K562 (cell line): ENCODE results near the gene CXCR5. TPM values are rescaled to one million over a fixed set of nuclear protein-coding genes. Genes with fewer than 3 reads are reported as not detected.

Source experiments
- ATAC-seq: fragments of 200-7000 bp; cut with Tn5 transposase; 3 replicates; pipeline ENCODE4 v1.9.1; 2020; ENCODE audit warnings: moderate library complexity
- BruUV-seq: library from RNA; stranded (reverse); fragments of 400-500 nt; replicated peaks from 2 replicates; lab custom pipeline; 2021; lab: Mats Ljungman, UMichigan
- CTCF ChIA-PET: fragments of 300-600 bp; formaldehyde crosslinking; extraction: SDS; loops from one replicate; lab custom pipeline; 2021; ENCODE audit warnings: low intra/inter-chr PET ratio; lab: Yijun Ruan, JAX
- POLR2A ChIA-PET: fragments of 300-600, 350-650 bp; sonication (Branson Sonifier 250); formaldehyde crosslinking; extraction: SDS; loops from one replicate; lab custom pipeline; 2021; ENCODE audit warnings: antibody characterized with exemption, inconsistent platforms; lab: Yijun Ruan, JAX
- DNase-seq, 4 experiments: peaks; one replicate each; pipeline versions ENCODE4 v3.0.0 to v3.0.0-alpha.2; 2011 to 2018; ENCODE audit warnings: low spot score in 3 of 4, mixed read lengths in 3 of 4; ENCODE audit errors: extremely low read depth in 1 of 4
- FAIRE-seq: peaks from 2 replicates; lab custom pipeline; 2011; peaks lifted over from hg19 to GRCh38; lab: Jason Lieb, UNC
- H2AFZ ChIP-seq: 2 replicates; pipeline ENCODE4 v1.6.0; 2011; ENCODE audit warnings: low read depth, low read length, control low read depth, inconsistent platforms
- H3K27ac ChIP-seq: fragments of 200-600 bp; 3 replicates; pipeline ENCODE4 v1.8.0; 2011; ENCODE audit warnings: low read depth, mild to moderate bottlenecking, control low read depth, inconsistent platforms, low read length, moderate library complexity, mixed read lengths; ENCODE audit errors: extremely low read depth
- H3K27me3 ChIP-seq, 2 experiments: fragments of 300-600 bp in 1 of 2; 2 replicates in 1 of 2; 3 replicates in 1 of 2; pipeline versions ENCODE4 v1.6.0 to v1.8.0; 2011; ENCODE audit warnings: inconsistent platforms in 2 of 2, low read length in 2 of 2, mild to moderate bottlenecking in 1 of 2, mixed read lengths in 1 of 2, moderate library complexity in 1 of 2; ENCODE audit not compliant: control insufficient read depth in 2 of 2, insufficient read depth in 2 of 2
- H3K36me3 ChIP-seq: fragments of 300-600 bp; 3 replicates; pipeline ENCODE4 v1.8.0; 2011; ENCODE audit warnings: mild to moderate bottlenecking, low read length, inconsistent platforms; ENCODE audit not compliant: control insufficient read depth, insufficient read depth
- H3K4me1 ChIP-seq, 2 experiments: fragments of 200-600 bp in 1 of 2; replicated peaks in 1 of 2; 2 replicates in 1 of 2; 3 replicates in 1 of 2; pipeline versions ENCODE4 v1.5.1 to v1.8.0; 2011; ENCODE audit warnings: inconsistent platforms in 2 of 2, low read length in 2 of 2, mild to moderate bottlenecking in 1 of 2, mixed read lengths in 1 of 2, moderate library complexity in 1 of 2; ENCODE audit not compliant: control insufficient read depth in 2 of 2, insufficient read depth in 2 of 2
- H3K4me2 ChIP-seq: 2 replicates; pipeline ENCODE4 v1.6.1; 2011; ENCODE audit warnings: low read length, control low read depth, inconsistent platforms, mixed read lengths; ENCODE audit not compliant: insufficient read depth
- H3K4me3 ChIP-seq: fragments of 200-600 bp; sonication (generic), shearing (Covaris generic); 2 replicates; pipeline ENCODE4 v1.5.1; 2016; ENCODE audit warnings: control low read depth, inconsistent platforms
- H3K79me2 ChIP-seq: fragments of 200-600 bp; 3 replicates; pipeline ENCODE4 v1.8.0; 2011; ENCODE audit warnings: low read length, inconsistent platforms; ENCODE audit not compliant: control insufficient read depth, insufficient read depth
- H3K9ac ChIP-seq, 2 experiments: 2 replicates each; pipeline versions ENCODE4 v1.6.0 to v1.6.1; 2011; ENCODE audit warnings: low read depth in 2 of 2, low read length in 2 of 2, control low read depth in 1 of 2, inconsistent platforms in 1 of 2, mild to moderate bottlenecking in 1 of 2, mixed read lengths in 1 of 2; ENCODE audit not compliant: insufficient read depth in 1 of 2
- H3K9me1 ChIP-seq: one replicate; pipeline ENCODE4 v1.6.0; 2011; ENCODE audit warnings: inconsistent platforms, mild to moderate bottlenecking, low read length, moderate library complexity; ENCODE audit not compliant: control insufficient read depth, insufficient read depth
- H3K9me3 ChIP-seq: replicated peaks from 2 replicates; pipeline ENCODE4 v1.5.1; 2011; ENCODE audit warnings: low read depth, low read length, inconsistent platforms; ENCODE audit not compliant: control insufficient read depth, insufficient read depth
- H4K20me1 ChIP-seq: replicated peaks from 2 replicates; pipeline ENCODE4 v1.6.1; 2011; ENCODE audit warnings: low read length, inconsistent platforms, mixed read lengths; ENCODE audit not compliant: control insufficient read depth, insufficient read depth
- ARID1B ChIP-seq: fragments of 450-650 bp; IDR thresholded peaks from 2 replicates; pipeline ENCODE4 v1.6.1; 2016; ENCODE audit warnings: antibody characterized with exemption, mild to moderate bottlenecking, inconsistent platforms
- DMBX1 ChIP-seq: fragments of 250-450 bp; sonication (Bioruptor Pico); IDR thresholded peaks from 2 replicates; pipeline ENCODE4 v1.8.0; 2022; ENCODE audit warnings: inconsistent platforms, mild to moderate bottlenecking, moderate library complexity, borderline replicate concordance
- NR4A1 ChIP-seq, 2 experiments: fragments of 250-450 bp in 1 of 2; fragments of 450-650 bp in 1 of 2; sonication (Bioruptor Pico) in 1 of 2; IDR thresholded peaks; 2 replicates each; pipeline versions ENCODE4 v1.4.0 to v1.6.1; 2016 to 2020; ENCODE audit warnings: mild to moderate bottlenecking in 2 of 2, missing compliant biosample characterization in 1 of 2, missing genetic modification characterization in 1 of 2, moderate library complexity in 1 of 2
- SLC30A9 ChIP-seq: fragments of 250-450 bp; sonication (Bioruptor Pico); IDR thresholded peaks from 2 replicates; pipeline ENCODE4 v1.8.0; 2022; ENCODE audit warnings: mild to moderate bottlenecking, moderate library complexity
- TCF7L2 ChIP-seq: fragments of 150-350 bp; IDR thresholded peaks from 2 replicates; pipeline ENCODE4 v1.6.1; 2016; ENCODE audit warnings: low read depth, mild to moderate bottlenecking, low read length, moderate library complexity
- WGBS: fragments of 100-300 bp; shearing (Covaris generic); methylation state at CpG from one replicate; pipeline ENCODE4 v1.1.6; 2016; ENCODE audit warnings: low coverage, mixed read lengths; ENCODE audit not compliant: insufficient coverage; ENCODE audit errors: missing lambda C conversion rate; 5-methylcytosine and 5-hydroxymethylcytosine counted together
- in situ Hi-C: fragments of 300-500 bp; cut with MboI; formaldehyde crosslinking; loops from 4 replicates; pipeline ENCODE4 v1.15.0; 2018; ENCODE audit warnings: inconsistent platforms, mixed read lengths
- intact Hi-C: fragments of 100-400 bp; cut with micrococcal nuclease; formaldehyde crosslinking; loops from 2 replicates; pipeline ENCODE4 v1.14.2; 2022
- polyA plus RNA-seq, 8 experiments: library from polyadenylated mRNA; depleted of rRNA in 4 of 8; stranded (reverse) in 5 of 8; unstranded in 3 of 8; fragments of >200 nt; fragmentation: Nextera tagmentation in 2 of 8; fragmentation: Illumina TruSeq in 1 of 8; extraction: Ambion mirVana in 2 of 8; extraction: Trizol in 1 of 8; gene quantifications; 2 replicates each; pipeline versions ENCODE4 v1.2.1 to v1.2.3, GENCODE V29; 2011 to 2014; ENCODE audit warnings: inconsistent platforms in 1 of 8, missing spikeins in 1 of 8
- total RNA-seq, 7 experiments: library from RNA; depleted of rRNA in 6 of 7; stranded (reverse); fragments of >200 nt in 6 of 7; fragmentation: Illumina TruSeq in 2 of 7; extraction: Trizol in 2 of 7; gene quantifications; 2 replicates each; pipeline versions ENCODE4 v1.2.1 to v1.2.3, GENCODE V29; 2011 to 2021; ENCODE audit warnings: low replicate concordance in 1 of 7
- TF ChIP-seq, protein P1 (sequence below): sonication (generic); formaldehyde crosslinking; IDR thresholded peaks from 2 replicates; pipeline ENCODE4 v1.8.0; 2022; ENCODE audit warnings: mild to moderate bottlenecking, low read depth, missing genetic modification reagents
- TF ChIP-seq, protein P2 (sequence below): fragments of 450-650 bp; IDR thresholded peaks from 2 replicates; pipeline ENCODE4 v1.6.1; 2016; ENCODE audit warnings: borderline replicate concordance
- TF ChIP-seq, protein P3 (sequence below): fragments of 250-450 bp; sonication (Bioruptor Pico); IDR thresholded peaks from 2 replicates; pipeline ENCODE4 v1.5.0; 2021

The CXCR5 gene
- total and polyA plus RNA-seq, 9 of the 15 experiments (the other 6 are each of a cell fraction or from before 2014, with no cell fraction given), result 0.03 to 0.06 TPM; not detected in 7

DNA sequence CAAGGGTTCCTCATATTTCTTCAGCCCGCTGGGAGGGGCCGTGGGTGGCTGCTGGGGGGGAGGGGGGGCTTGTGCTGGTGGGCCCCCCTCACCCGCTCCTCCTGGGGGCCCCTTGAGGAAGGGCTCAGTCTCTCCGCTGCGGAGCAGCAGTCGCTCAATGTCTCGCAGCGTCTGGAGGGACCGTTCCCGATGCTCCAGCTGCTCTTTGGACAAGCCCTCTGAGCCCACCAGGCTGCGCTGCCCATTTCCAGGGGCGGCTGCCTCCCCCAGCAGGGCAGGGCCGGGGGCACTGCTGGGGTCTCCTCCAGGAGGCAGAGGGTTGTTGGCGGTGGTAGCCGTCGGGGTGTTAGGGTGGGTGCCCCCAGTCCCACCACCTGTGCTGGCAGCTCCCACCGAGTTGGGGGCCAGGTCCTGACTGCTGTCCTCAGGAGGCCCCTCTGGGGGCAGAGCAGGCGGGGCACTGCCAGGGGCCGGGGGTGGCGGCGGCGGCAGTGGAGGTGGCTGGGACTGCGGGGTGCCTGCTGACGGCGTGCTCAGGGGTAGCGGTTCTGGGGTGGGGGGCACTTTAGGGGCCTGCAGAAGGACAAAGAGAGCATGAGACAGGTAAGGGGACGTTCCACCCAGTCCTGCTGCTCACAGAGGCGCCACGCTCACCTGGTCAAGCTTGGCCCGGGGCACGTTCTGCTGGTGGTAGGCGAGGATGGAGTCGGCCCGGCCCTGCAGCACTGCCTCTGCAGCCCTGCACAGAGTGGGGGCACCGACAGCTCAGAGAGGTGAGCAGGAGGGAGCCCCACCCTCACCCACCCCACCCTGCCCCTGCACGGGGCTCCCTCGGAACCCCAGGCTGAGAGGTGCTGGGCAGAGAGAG, 18.9 kb downstream of the CXCR5 start:
- H3K36me3 ChIP-seq, result peaks cover 58% of the 10 kb centered on the region; the same call in 2 of the 3 replicates
- no peaks in the 10 kb centered on the region for H3K9me1 ChIP-seq
- H3K27me3 ChIP-seq, result no peaks in the 10 kb centered on the region
- H2AFZ ChIP-seq, result no peak overlapping the region
- H3K79me2 ChIP-seq, result no peaks in the 10 kb centered on the region
- H3K27ac ChIP-seq, result no peak overlapping the region
- CTCF ChIA-PET, result no interaction called here
- no peak overlapping the region for H3K4me3 ChIP-seq
- no peak for ATAC-seq
- POLR2A ChIA-PET, result no interaction called here
- H3K4me1 ChIP-seq, result peaks cover 0 to 28% of the 10 kb centered on the region in 2 experiments; a peak in 3 of 5 replicates
- no peaks in the 10 kb centered on the region for H4K20me1 ChIP-seq
- intact Hi-C loops, result no loop called here
- H3K9me3 ChIP-seq, result no peaks in the 10 kb centered on the region; the same call in 1 of the 2 replicates
- no TSS peak for BruUV-seq
- WGBS, result 100% methylated on average over 3 of the region's 37 CpGs
- FAIRE-seq, result no peak
- H3K4me2 ChIP-seq, result no peak overlapping the region
- in situ Hi-C loops, result no loop called here
- TF ChIP-seq TCF7L2 (no peak), NR4A1 (CRISPR knock-in tag; IDR thresholded peaks at IDR 0.05) (no peak), NR4A1 (tag; IDR thresholded peaks at IDR 0.05) (no peak), DMBX1 (CRISPR knock-in tag) (no peak), ARID1B (no peak), SLC30A9 (CRISPR knock-in tag) (no peak)
- TF ChIP-seq, protein P1, sequence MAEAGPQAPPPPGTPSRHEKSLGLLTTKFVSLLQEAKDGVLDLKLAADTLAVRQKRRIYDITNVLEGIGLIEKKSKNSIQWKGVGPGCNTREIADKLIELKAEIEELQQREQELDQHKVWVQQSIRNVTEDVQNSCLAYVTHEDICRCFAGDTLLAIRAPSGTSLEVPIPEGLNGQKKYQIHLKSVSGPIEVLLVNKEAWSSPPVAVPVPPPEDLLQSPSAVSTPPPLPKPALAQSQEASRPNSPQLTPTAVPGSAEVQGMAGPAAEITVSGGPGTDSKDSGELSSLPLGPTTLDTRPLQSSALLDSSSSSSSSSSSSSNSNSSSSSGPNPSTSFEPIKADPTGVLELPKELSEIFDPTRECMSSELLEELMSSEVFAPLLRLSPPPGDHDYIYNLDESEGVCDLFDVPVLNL (CRISPR knock-in tag), result no peak
- TF ChIP-seq, protein P2, sequence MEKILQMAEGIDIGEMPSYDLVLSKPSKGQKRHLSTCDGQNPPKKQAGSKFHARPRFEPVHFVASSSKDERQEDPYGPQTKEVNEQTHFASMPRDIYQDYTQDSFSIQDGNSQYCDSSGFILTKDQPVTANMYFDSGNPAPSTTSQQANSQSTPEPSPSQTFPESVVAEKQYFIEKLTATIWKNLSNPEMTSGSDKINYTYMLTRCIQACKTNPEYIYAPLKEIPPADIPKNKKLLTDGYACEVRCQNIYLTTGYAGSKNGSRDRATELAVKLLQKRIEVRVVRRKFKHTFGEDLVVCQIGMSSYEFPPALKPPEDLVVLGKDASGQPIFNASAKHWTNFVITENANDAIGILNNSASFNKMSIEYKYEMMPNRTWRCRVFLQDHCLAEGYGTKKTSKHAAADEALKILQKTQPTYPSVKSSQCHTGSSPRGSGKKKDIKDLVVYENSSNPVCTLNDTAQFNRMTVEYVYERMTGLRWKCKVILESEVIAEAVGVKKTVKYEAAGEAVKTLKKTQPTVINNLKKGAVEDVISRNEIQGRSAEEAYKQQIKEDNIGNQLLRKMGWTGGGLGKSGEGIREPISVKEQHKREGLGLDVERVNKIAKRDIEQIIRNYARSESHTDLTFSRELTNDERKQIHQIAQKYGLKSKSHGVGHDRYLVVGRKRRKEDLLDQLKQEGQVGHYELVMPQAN, result no peak
- TF ChIP-seq, protein P3, sequence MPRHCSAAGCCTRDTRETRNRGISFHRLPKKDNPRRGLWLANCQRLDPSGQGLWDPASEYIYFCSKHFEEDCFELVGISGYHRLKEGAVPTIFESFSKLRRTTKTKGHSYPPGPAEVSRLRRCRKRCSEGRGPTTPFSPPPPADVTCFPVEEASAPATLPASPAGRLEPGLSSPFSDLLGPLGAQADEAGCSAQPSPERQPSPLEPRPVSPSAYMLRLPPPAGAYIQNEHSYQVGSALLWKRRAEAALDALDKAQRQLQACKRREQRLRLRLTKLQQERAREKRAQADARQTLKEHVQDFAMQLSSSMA (CRISPR knock-in tag), result no peak
- H3K9ac ChIP-seq, result no peak overlapping the region
- DNase-seq, result no peak
